ENCODE measurements around the gene DDR1. TPM values are rescaled to one million over a fixed set of nuclear protein-coding genes. Genes with fewer than 3 reads are reported as not detected.

The DDR1 gene
- total RNA-seq = 25.7 and 27.1 TPM in 2 replicates

DNA sequence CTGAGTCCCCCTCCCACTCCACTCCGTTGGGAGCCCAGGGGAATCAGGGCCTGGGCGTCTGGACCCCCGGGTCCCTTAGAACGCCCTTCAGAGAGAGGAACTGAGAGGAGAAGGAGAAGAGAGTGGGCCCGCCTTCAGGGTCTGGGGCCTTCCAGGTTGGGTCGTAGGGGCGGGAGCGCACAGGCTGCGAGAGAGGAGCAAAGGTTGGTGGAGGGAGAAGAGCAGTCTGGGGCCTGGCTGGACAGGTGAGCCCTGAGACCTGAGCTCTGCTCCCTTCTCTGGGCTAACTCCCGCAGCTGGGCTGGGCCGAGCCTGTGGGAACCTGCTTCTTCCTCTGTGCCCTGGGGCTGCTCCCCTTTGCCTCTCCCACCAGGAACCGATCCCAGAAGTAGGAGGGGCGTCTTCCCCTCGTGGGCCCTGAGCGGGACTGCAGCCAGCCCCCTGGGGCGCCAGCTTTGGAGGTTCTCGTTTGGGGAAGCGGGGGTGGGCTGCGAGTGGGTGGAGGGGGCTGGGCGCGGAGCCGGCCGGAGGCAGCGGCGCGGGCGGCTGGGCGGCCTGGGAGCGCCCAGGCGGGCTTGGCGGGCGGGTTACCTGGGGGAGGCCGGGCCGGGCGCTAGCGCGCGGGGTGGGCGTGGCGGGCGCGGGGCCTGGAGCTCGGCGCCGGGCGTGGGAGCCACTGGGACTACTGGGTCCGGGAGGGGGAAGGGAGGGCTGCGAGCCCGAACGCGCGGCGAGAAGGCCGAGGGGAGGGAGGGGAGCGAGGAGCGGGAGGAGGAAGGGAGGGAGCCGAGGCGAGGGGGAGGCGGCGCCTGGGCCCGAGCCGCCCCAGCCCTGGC, at the start of gene DDR1:
Gene DDR1 (plus strand): TSS at position 835 of the 836 bp plus-strand sequence. CDS start 4,211 bp downstream, outside the sequence.

GRCh38 chr6:30907758-30908591, 23.7 kb downstream of the DDR1 start, which contains the start of gene GTF2H4:
Gene GTF2H4 (plus strand): TSS chr6:30908207.

DNA sequence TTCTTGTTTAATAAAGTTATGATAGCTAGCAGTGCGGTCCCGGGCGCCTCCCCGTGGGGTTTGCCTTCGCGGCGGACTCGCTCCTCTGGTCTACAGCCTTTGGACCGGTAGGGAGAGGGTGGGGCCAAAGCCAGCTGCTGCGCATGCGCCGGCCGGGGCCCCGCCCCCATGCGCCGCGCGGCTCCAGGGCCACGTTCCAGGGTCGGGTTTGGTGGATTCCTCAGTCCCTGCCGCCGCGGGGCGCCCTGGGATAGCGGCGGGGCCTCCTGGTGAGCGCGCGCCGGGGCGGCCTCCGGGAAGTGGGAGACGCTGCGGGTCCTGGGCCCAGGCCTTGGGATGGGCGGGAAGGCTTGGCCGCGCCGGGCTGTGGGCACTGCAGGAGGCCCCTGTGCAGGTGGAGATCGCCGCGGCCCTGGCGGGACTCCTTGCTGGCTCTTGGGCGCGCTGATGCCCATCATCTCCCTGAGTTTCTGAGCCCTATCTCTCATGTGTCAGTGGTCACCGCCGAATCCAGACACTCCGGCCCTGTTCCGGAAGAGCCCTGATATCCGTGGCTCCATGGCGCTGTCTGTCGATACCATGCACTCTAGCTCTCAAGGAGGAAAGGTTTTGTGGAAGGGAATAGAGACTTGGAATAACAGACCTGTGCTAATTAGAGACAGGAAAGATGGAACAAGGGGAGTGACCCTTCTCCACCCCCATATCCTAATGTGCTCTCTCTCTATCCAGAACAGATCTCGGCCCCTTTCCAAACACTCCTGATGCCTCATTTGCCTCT, 29.9 kb downstream of the DDR1 start, which contains the start of gene VARS2:
Gene VARS2 (plus strand): TSS at position 163 of the 778 bp plus-strand sequence. CDS start 599 bp downstream, at position 762.

GRCh38 chr6:30931969-30932645, 47.8 kb downstream of the DDR1 start, which contains the start of gene SFTA2:
Gene SFTA2 (minus strand): TSS chr6:30932170. CDS start chr6:30932096, 74 bp downstream.

GRCh38 chr6:30940361-30940986, 56.2 kb downstream of the DDR1 start, which contains the start of gene MUCL3:
Gene MUCL3 (plus strand): TSS chr6:30940973. CDS start chr6:30941000, 27 bp downstream.

Other genes with a start within 250 kb of the DDR1 start
- 4.1 and 4.6 TPM in 2 replicates for gene C6orf136, start 237.4 kb upstream of the DDR1 start, total RNA-seq
- gene DHX16, start 211.5 kb upstream of the DDR1 start, total RNA-seq = 11.4 and 11.7 TPM in 2 replicates
- gene PPP1R18, start 197.9 kb upstream of the DDR1 start, total RNA-seq = 51.2 and 57.3 TPM in 2 replicates
- gene NRM, start 193.5 kb upstream of the DDR1 start, total RNA-seq = 4.2 and 4.6 TPM in 2 replicates
- 7.6 and 7.8 TPM in 2 replicates for gene MDC1, start 167.2 kb upstream of the DDR1 start, total RNA-seq
- 217 and 218 TPM in 2 replicates for gene TUBB, start 164.2 kb upstream of the DDR1 start, total RNA-seq
- 68.3 and 71.3 TPM in 2 replicates for gene FLOT1, start 141.8 kb upstream of the DDR1 start, total RNA-seq
- gene IER3, start 140.0 kb upstream of the DDR1 start, total RNA-seq = 18.3 and 18.7 TPM in 2 replicates
- 12.3 and 16.6 TPM in 2 replicates for gene GTF2H4, start 23.7 kb downstream of the DDR1 start, total RNA-seq
- 16.4 and 18.6 TPM in 2 replicates for gene VARS2, start 29.7 kb downstream of the DDR1 start, total RNA-seq
- gene SFTA2, start 47.7 kb downstream of the DDR1 start, total RNA-seq = not detected in 2 replicates
- not detected in 2 replicates for gene MUCL3, start 56.5 kb downstream of the DDR1 start, total RNA-seq
- gene MUC21, start 99.2 kb downstream of the DDR1 start, total RNA-seq = not detected in 2 replicates
- not detected in 2 replicates for gene MUC22, start 126.0 kb downstream of the DDR1 start, total RNA-seq
- 0.49 TPM in 1 of 2 replicates, not detected in the other for gene C6orf15, start 228.1 kb downstream of the DDR1 start, total RNA-seq
- gene PSORS1C1, start 230.3 kb downstream of the DDR1 start, total RNA-seq = 0.64 and 51.9 TPM in 2 replicates
- gene CDSN, start 235.9 kb downstream of the DDR1 start, total RNA-seq = not detected in 2 replicates

Data from cardiac ventricle fibroblast (primary cell).